ENCODE results near the gene NTF4. TPM values are rescaled to one million over a fixed set of nuclear protein-coding genes. Genes with fewer than 3 reads are reported as not detected.

NTF4 gene, protein sequence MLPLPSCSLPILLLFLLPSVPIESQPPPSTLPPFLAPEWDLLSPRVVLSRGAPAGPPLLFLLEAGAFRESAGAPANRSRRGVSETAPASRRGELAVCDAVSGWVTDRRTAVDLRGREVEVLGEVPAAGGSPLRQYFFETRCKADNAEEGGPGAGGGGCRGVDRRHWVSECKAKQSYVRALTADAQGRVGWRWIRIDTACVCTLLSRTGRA
- total RNA-seq, result 1 to 10 TPM; 5.0 to 8.9 TPM
- 3.1 TPM for polyA plus RNA-seq (2013, experiment 1 of 2)
- polyA plus RNA-seq (2013, experiment 2 of 2), result 3.9 TPM
- long read RNA-seq, experiment 1, partial matches to known transcripts, result 1 of 2 reads
- long read RNA-seq, experiment 1, other reads (novel, unspliced or antisense), result 0 of 2 reads
- long read RNA-seq, experiment 2, partial matches to known transcripts, result 3 of 5 reads
- long read RNA-seq, experiment 2, other reads (novel, unspliced or antisense), result 2 of 5 reads
- long read RNA-seq, experiment 3, partial matches to known transcripts, result 0 of 3 reads
- long read RNA-seq, experiment 3, other reads (novel, unspliced or antisense), result 3 of 3 reads
- long read RNA-seq, experiment 4, partial matches to known transcripts, result 7 of 9 reads
- long read RNA-seq, experiment 4, other reads (novel, unspliced or antisense), result 2 of 9 reads

DNA sequence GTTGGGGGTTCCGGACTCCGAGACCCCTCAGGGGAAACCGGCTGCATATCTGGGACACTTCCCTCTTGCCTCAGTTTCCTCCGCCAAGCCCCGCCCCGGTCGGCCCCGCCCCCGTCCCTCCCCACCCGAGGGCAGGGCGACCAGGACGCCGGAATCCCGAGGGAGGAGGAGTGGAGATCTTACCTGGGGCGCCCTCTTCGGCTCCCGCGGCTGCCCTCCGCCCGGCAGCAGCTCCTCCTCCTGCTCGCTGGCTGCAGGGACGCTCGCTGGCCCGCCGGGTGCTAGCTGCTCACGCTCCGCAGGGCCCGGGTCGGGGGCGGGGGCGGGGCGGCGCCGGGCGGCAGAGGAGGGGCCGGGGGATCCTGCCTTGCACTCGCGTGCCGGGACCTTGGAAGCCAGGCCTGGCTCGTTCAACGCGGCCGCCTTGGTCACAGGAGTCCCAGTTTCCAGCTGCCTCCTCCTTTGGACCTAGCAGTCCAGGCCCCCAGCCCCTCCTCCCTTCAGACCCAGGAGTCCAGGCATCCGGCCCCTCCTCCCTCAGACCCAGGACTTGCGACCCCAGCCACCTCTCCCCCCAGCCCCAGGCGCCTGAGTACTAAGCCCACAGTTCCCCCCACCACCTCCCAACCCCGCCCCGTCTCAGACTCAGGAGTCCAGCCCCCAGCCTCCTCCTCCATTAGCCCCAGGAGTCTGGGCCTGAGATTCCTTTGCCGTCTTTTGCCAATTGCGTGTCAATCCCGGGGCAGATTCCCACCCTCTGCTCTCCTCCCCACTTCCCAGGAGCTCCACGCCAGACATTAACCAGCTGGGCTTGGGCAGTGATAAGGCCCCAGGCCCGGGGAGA lies at the start of gene NTF4:
NTF4 (minus strand) TSS at position 51 of the 844 bp plus-strand sequence. CDS start 2,821 bp downstream, outside the sequence.
- no peaks in the 10 kb centered on the region for H3K9me3 Mint-ChIP-seq
- H3K4me1 Mint-ChIP-seq, result peaks cover 4% of the 10 kb centered on the region
- TF ChIP-seq, protein P1, sequence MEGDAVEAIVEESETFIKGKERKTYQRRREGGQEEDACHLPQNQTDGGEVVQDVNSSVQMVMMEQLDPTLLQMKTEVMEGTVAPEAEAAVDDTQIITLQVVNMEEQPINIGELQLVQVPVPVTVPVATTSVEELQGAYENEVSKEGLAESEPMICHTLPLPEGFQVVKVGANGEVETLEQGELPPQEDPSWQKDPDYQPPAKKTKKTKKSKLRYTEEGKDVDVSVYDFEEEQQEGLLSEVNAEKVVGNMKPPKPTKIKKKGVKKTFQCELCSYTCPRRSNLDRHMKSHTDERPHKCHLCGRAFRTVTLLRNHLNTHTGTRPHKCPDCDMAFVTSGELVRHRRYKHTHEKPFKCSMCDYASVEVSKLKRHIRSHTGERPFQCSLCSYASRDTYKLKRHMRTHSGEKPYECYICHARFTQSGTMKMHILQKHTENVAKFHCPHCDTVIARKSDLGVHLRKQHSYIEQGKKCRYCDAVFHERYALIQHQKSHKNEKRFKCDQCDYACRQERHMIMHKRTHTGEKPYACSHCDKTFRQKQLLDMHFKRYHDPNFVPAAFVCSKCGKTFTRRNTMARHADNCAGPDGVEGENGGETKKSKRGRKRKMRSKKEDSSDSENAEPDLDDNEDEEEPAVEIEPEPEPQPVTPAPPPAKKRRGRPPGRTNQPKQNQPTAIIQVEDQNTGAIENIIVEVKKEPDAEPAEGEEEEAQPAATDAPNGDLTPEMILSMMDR (conservative IDR thresholded peaks at IDR 0.05), result peak; percentile 12
- peaks cover 82% of the 10 kb centered on the region for H3K27me3 Mint-ChIP-seq (ENCODE audit: insufficient read depth)
- Histone ChIP-seq H3K27me3 (ENCODE audit: control insufficient read depth, insufficient read depth, low read length, poor library complexity, severe bottlenecking) (peaks cover 36% of the 10 kb centered on the region), H3K9ac (ENCODE audit: extremely low read depth, low read length, poor library complexity, severe bottlenecking) (no peak within 1 kb of the TSS), H3K4me3 (ENCODE audit: low read length) (peak within 1 kb of the TSS; percentile 71), H3K36me3 (ENCODE audit: control insufficient read depth, insufficient read depth, low read length) (no peaks in the 10 kb centered on the region), H3K9me3 (ENCODE audit: control insufficient read depth, low read length) (no peaks in the 10 kb centered on the region), H3K27ac (ENCODE audit: low read depth, low read length) (no peak within 1 kb of the TSS), H3K4me1 (ENCODE audit: control insufficient read depth, insufficient read depth, low read length) (no peaks in the 10 kb centered on the region)
- 7 to 8% methylated on average over 11 to 53 of the region's 53 CpGs for WGBS, 2 experiments (ENCODE audit: insufficient coverage in 1 of 2, insufficient read length in 1 of 2)
- peak within 1 kb of the TSS; percentile 49 for H3K4me3 Mint-ChIP-seq
- peak; percentile 92 for DNase-seq
- peak within 1 kb of the TSS; percentile 2 for H3K27ac Mint-ChIP-seq
- H3K36me3 Mint-ChIP-seq (ENCODE audit: low read depth), result no peaks in the 10 kb centered on the region

DNA sequence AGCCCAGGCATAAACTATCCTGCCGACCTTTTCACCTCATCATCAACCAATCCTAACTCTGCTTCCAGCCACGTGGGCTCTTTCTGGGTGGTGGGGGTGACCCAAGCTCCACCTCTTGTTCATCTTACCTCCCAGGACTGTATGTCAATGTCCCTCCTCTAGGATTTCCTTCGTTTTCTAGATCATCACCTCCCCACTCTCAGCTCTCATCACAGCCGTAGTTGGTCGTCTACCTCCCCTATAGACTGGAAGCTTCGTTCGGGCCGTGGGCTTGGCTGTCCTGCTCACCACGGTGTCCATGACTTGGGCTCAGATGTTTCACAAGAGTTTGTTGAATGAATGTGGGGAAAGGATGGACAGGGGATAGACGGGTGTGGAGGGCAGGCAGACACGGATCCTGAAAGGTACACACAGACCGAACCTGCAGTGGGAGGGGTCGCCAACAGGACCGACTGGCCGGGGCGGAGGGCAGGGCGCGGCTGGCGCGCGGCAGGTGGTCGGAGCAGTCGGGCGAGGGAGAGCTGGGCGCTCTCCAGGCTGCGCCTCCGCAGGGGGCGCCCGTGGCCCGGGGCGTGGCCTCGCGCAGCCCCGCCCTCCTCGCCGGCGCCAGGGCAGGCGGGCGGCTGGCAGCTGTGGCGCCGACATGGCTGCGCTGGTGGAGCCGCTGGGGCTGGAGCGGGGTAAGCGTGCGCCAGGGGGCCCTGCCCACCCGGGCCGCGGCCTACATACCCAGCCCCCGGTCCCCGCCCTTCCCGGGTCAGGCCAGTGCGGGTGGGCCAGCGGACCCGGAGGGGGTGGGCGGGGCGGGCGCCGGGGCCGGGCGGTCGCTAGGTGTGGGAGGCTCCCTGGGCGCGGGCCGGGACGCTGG lies 49.4 kb upstream of the NTF4 start, which contains the start of gene LIN7B:
LIN7B (plus strand) TSS at position 609 of the 868 bp plus-strand sequence; CDS start at position 644, 35 bp downstream.
- peak; percentile 88 for DNase-seq
- Mint-ChIP-seq H3K4me1 (peaks cover 13% of the 10 kb centered on the region), H3K9me3 (no peaks in the 10 kb centered on the region), H3K27me3 (ENCODE audit: insufficient read depth) (peaks cover 17% of the 10 kb centered on the region), H3K4me3 (peak within 1 kb of the TSS; percentile 57), H3K36me3 (ENCODE audit: low read depth) (peaks cover 11% of the 10 kb centered on the region), H3K27ac (peak within 1 kb of the TSS; percentile 60)
- no peak within 1 kb of the TSS for H3K9ac ChIP-seq (ENCODE audit: extremely low read depth, low read length, poor library complexity, severe bottlenecking)
- H3K9me3 ChIP-seq (ENCODE audit: control insufficient read depth, low read length), result no peaks in the 10 kb centered on the region
- H3K36me3 ChIP-seq (ENCODE audit: control insufficient read depth, insufficient read depth, low read length), result peaks cover 9% of the 10 kb centered on the region
- H3K27ac ChIP-seq (ENCODE audit: low read depth, low read length), result no peak within 1 kb of the TSS
- peak within 1 kb of the TSS; percentile 78 for H3K4me3 ChIP-seq (ENCODE audit: low read length)
- TF ChIP-seq, protein P1 (conservative IDR thresholded peaks at IDR 0.05), result peak; percentile 58
- H3K27me3 ChIP-seq (ENCODE audit: control insufficient read depth, insufficient read depth, low read length, poor library complexity, severe bottlenecking), result no peaks in the 10 kb centered on the region
- 2 to 5% methylated on average over 9 to 66 of the region's 66 CpGs for whole genome bisulfite sequencing, 2 experiments (ENCODE audit: insufficient coverage in 1 of 2, insufficient read length in 1 of 2)
- H3K4me1 ChIP-seq (ENCODE audit: control insufficient read depth, insufficient read depth, low read length), result no peaks in the 10 kb centered on the region
